ENCODE data around the gene TMEM45A.
"Not testable (repeated sequence)": the region's sequence is repeated elsewhere in the genome, so short reads cannot be mapped to it uniquely, and the experiment has no call there.

Gene TMEM45A

GRCh38 chr3:100535610-100535943 is 43.2 kb downstream of the TMEM45A start:
- DNase-seq (ENCODE audit: low read depth), result no peak

- DNase-seq (ENCODE audit: low read depth), result no peak
These were observed 43.7 kb downstream of the TMEM45A start for GRCh38 chr3:100536093-100536492.

GRCh38 chr3:100537646-100538338 is 45.4 kb downstream of the TMEM45A start:
- no peak for DNase-seq (ENCODE audit: low read depth)

- no peak for DNase-seq (ENCODE audit: low read depth)
These were observed 45.9 kb downstream of the TMEM45A start for GRCh38 chr3:100538339-100538706.

GRCh38 chr3:100540791-100541334 is 48.4 kb downstream of the TMEM45A start:
- DNase-seq (ENCODE audit: low read depth), result no peak

GRCh38 chr3:100541428-100541827 is 49.0 kb downstream of the TMEM45A start:
- not testable (repeated sequence) for DNase-seq (ENCODE audit: low read depth)

- no peak for DNase-seq (ENCODE audit: low read depth)
These were observed 53.0 kb downstream of the TMEM45A start for GRCh38 chr3:100545371-100545770.

GRCh38 chr3:100546020-100546744 is 53.8 kb downstream of the TMEM45A start:
- DNase-seq (ENCODE audit: low read depth), result no peak

GRCh38 chr3:100548053-100548452 is 55.6 kb downstream of the TMEM45A start:
- DNase-seq (ENCODE audit: low read depth), result no peak

GRCh38 chr3:100553618-100554372 is 61.4 kb downstream of the TMEM45A start:
- no peak for DNase-seq (ENCODE audit: low read depth)

GRCh38 chr3:100554373-100554676 is 61.9 kb downstream of the TMEM45A start:
- DNase-seq (ENCODE audit: low read depth), result no peak

- no peak for DNase-seq (ENCODE audit: low read depth)
These were observed 64.4 kb downstream of the TMEM45A start for GRCh38 chr3:100556673-100557310.

GRCh38 chr3:100558233-100558632 is 65.8 kb downstream of the TMEM45A start:
- DNase-seq (ENCODE audit: low read depth), result no peak

- no peak for DNase-seq (ENCODE audit: low read depth)
These were observed 68.0 kb downstream of the TMEM45A start for GRCh38 chr3:100560426-100560825.

GRCh38 chr3:100561459-100562158 is 69.2 kb downstream of the TMEM45A start:
- no peak for DNase-seq (ENCODE audit: low read depth)

- DNase-seq (ENCODE audit: low read depth), result no peak
These were observed 69.9 kb downstream of the TMEM45A start for GRCh38 chr3:100562224-100562857.

GRCh38 chr3:100563228-100563627 is 70.8 kb downstream of the TMEM45A start:
- DNase-seq (ENCODE audit: low read depth), result no peak

GRCh38 chr3:100563652-100564211 is 71.3 kb downstream of the TMEM45A start:
- no peak for DNase-seq (ENCODE audit: low read depth)

GRCh38 chr3:100570811-100571210 is 78.4 kb downstream of the TMEM45A start:
- DNase-seq (ENCODE audit: low read depth), result no peak

- DNase-seq (ENCODE audit: low read depth), result no peak
These were observed 82.1 kb downstream of the TMEM45A start for GRCh38 chr3:100574536-100574935.

- DNase-seq (ENCODE audit: low read depth), result no peak
These were observed 83.3 kb downstream of the TMEM45A start for GRCh38 chr3:100575704-100576103.

Measured in stimulated activated CD8-positive, alpha-beta memory T cell treated with anti-CD3 and anti-CD28 coated beads, Interleukin-4, amount 100 ng/mL, for 24 hours (primary cell).